Activated naive CD8-positive, alpha-beta T cell treated with anti-CD3 and anti-CD28 coated beads, Interleukin-2, amount 50 U/mL, for 24 hours (primary cell): ENCODE measurements around the gene SYCE1.
"Not testable (repeated sequence)": the region's sequence is repeated elsewhere in the genome, so short reads cannot be mapped to it uniquely, and the experiment has no call there.

Experiments used
- ATAC-seq: fragments of 150-1000 bp; cut with Tn5 transposase; one replicate; pipeline ENCODE4 v1.10.0; 2021
- DNase-seq: peaks from one replicate; pipeline ENCODE4 v3.0.0; 2021
- H3K27ac Mint-ChIP-seq: one replicate; pipeline ENCODE4 v1.8.0; 2021; ENCODE audit warnings: mild to moderate bottlenecking, mixed read lengths
- H3K27me3 Mint-ChIP-seq: one replicate; pipeline ENCODE4 v1.8.0; 2021; ENCODE audit warnings: mixed read lengths
- H3K36me3 Mint-ChIP-seq: one replicate; pipeline ENCODE4 v1.8.0; 2021; ENCODE audit warnings: low read depth, mixed read lengths
- H3K4me1 Mint-ChIP-seq: one replicate; pipeline ENCODE4 v1.8.0; 2021; ENCODE audit warnings: mixed read lengths
- H3K4me3 Mint-ChIP-seq: one replicate; pipeline ENCODE4 v1.8.0; 2021; ENCODE audit warnings: mild to moderate bottlenecking, moderate library complexity, mixed read lengths
- H3K9me3 Mint-ChIP-seq: one replicate; pipeline ENCODE4 v1.8.0; 2021; ENCODE audit warnings: mixed read lengths

The SYCE1 gene

GRCh38 chr10:133565441-133566294 is at the start of gene SYCE1:
TSS of gene SYCE1 (minus strand) at chr10:133565583. CDS start at chr10:133565529, 54 bp downstream.
- Mint-ChIP-seq H3K36me3 (no peaks in the 10 kb centered on the region), H3K9me3 (no peaks in the 10 kb centered on the region), H3K27ac (no peak within 1 kb of the TSS), H3K27me3 (peaks cover 13% of the 10 kb centered on the region), H3K4me1 (no peaks in the 10 kb centered on the region), H3K4me3 (no peak within 1 kb of the TSS)
- DNase-seq (no peak), ATAC-seq (no peak)

DNA sequence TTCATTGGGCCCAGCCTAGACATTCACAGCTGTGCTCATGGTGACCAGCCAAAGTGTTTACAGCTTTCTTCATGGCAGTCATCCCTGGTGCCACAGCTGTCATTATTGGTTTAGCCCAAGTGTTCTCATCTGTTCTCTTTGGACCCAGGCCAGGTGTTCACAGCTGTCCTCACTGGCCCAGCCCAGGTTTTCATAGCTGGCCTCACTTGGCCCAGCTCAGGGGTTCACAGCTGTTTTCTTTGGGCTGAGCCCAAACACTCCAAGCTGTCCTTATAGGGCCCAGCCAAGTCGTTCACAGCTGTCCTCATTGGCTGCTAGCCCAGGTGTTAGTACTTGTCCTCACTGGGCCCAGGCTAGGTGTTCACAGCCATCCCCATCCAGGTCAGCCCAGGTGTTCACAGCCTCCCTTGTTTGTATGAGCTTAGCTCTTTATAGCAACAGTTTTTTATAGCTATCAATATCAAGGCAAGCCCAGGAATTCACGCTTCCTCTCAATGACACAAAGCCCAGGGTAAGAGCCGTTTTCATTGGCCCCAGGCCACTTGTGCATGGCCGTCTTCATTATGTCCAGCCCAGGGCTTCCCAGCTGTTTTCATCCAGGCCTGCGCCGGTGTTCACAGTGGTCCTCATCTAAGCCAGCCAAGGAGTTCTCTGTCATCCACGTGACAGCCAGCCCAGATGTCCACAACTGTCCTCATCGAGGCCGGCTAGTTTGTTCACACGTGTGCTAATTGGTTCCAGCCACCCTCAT is 49.6 kb upstream of the SYCE1 start:
- DNase-seq (no peak), ATAC-seq (no peak)
- H3K4me1 Mint-ChIP-seq, result no peaks in the 10 kb centered on the region
- H3K27me3 Mint-ChIP-seq, result peaks cover 12% of the 10 kb centered on the region
- no peaks in the 10 kb centered on the region for H3K36me3 Mint-ChIP-seq
- no peak overlapping the region for H3K4me3 Mint-ChIP-seq
- H3K27ac Mint-ChIP-seq, result no peak overlapping the region
- H3K9me3 Mint-ChIP-seq, result no peaks in the 10 kb centered on the region

DNA sequence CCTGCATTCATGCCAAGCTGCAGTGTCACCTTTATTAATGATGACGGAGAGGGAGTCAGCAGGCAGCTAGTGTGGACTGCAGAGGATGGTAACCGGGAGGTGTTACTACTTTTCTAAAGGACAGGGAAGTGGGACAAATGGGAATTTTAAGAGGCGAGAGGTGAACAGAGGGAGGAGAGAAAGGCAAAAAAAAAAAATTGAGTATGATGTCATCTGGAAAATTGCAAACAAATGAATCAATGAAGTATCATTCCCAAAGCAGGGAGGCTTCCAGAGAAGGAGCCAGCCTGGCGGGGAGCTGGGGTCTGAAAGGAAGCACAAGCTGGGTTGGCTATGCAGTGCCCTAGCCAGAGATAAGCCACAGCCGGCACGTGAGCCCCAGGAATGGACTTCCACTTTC is 48.3 kb upstream of the SYCE1 start:
- H3K27me3 Mint-ChIP-seq, result peaks cover 16% of the 10 kb centered on the region
- H3K27ac Mint-ChIP-seq, result no peak overlapping the region
- DNase-seq (no peak), ATAC-seq (no peak)
- H3K36me3 Mint-ChIP-seq, result no peaks in the 10 kb centered on the region
- no peaks in the 10 kb centered on the region for H3K9me3 Mint-ChIP-seq
- no peaks in the 10 kb centered on the region for H3K4me1 Mint-ChIP-seq
- H3K4me3 Mint-ChIP-seq, result no peak overlapping the region

DNA sequence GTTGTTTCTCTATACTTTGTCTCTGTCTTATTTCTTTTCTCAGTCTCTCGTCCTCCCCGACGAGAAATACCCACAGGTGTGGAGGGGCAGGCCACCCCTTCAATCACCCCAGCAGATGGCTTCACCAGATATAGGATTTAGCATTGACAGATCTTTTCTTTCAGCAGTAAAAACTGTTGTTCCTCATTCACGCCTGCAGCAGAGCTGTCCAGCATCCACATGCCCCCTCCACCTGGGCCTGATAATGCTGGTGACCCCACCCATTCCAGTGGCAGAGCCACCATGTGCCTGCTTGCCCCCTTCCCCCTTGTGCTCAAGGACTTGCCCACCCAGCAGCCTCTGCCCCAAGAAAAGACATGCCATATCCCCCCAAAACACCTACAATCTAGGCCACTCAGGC is 45.7 kb upstream of the SYCE1 start:
- Mint-ChIP-seq H3K4me3 (no peak overlapping the region), H3K27ac (no peak overlapping the region), H3K36me3 (no peaks in the 10 kb centered on the region), H3K4me1 (no peaks in the 10 kb centered on the region), H3K9me3 (no peaks in the 10 kb centered on the region), H3K27me3 (peaks cover 34% of the 10 kb centered on the region)
- DNase-seq, result no peak
- no peak for ATAC-seq

- H3K27ac Mint-ChIP-seq, result no peak overlapping the region
- ATAC-seq (no peak), DNase-seq (no peak)
- H3K36me3 Mint-ChIP-seq, result no peaks in the 10 kb centered on the region
- H3K27me3 Mint-ChIP-seq, result peaks cover 42% of the 10 kb centered on the region
- H3K4me1 Mint-ChIP-seq, result no peaks in the 10 kb centered on the region
- no peaks in the 10 kb centered on the region for H3K9me3 Mint-ChIP-seq
- no peak overlapping the region for H3K4me3 Mint-ChIP-seq
These were observed 43.5 kb upstream of the SYCE1 start for GRCh38 chr10:133608855-133609254.

DNA sequence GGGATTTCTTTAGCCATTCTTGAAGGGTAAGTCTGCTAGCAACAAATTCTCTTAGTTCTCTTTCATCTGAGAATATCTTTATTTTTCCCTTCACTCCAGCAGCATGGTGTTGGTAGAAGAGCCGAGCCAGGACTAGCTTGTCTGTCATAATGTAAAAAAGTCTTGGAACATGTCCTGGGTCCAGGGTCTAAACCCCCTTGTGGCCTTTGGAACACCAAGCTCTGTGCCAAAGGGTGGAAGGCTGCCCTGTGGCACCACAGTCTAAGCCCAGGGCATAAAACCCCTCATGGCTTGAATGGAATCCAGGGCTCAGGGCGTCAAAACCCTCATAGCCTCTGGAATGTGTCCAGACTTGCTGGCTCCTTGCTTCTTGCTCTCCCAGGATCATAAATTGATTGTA is 38.1 kb upstream of the SYCE1 start:
- H3K9me3 Mint-ChIP-seq, H3K27ac Mint-ChIP-seq, H3K4me3 Mint-ChIP-seq, ATAC-seq, H3K36me3 Mint-ChIP-seq, DNase-seq, H3K4me1 Mint-ChIP-seq: not testable (repeated sequence)
- H3K27me3 Mint-ChIP-seq, result peaks cover 63% of the 10 kb centered on the region

DNA sequence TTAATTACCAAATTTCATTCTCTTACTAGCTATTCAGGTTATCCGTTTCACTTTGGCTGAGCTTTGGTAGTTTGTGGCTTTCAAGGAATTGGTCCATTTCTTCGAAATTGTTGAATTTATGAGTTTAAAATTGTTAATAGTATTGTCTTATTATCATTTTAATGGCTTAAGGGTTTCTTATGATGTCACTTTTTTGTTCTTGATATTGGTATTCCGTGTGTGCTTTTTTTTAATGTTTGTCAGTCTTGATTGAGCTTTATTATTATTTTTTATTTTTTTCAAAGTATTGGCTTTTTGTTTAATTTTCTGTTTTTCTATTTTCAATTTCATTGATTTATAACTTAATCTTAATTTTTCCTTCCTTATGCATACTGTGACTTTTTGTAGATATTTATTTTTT is 35.3 kb upstream of the SYCE1 start:
- no peaks in the 10 kb centered on the region for H3K9me3 Mint-ChIP-seq
- no peak overlapping the region for H3K4me3 Mint-ChIP-seq
- ATAC-seq, result no peak
- H3K36me3 Mint-ChIP-seq, result no peaks in the 10 kb centered on the region
- no peak for DNase-seq
- H3K27ac Mint-ChIP-seq, result no peak overlapping the region
- H3K4me1 Mint-ChIP-seq, result no peaks in the 10 kb centered on the region
- H3K27me3 Mint-ChIP-seq, result peaks cover 60% of the 10 kb centered on the region

DNA sequence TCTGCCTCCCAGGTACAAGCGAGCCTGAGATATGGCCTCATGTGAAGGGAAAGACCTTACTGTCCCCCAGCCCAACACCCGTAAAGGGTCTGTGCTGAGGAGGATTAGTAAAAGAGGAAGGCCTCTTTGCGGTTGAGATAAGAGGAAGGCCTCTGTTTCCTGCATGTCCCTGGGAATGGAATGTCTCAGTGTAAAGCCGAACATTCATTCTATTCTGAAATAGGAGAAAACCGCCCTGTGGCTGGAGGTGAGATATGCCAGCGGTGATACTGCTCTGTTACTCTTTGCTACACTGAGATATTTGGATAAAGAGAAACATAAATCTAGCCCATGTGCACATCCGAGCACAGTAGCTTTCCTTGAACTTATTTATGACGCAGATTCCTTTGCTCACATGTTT is 34.5 kb upstream of the SYCE1 start:
- not testable (repeated sequence) for DNase-seq, H3K9me3 Mint-ChIP-seq, H3K4me3 Mint-ChIP-seq, H3K36me3 Mint-ChIP-seq, H3K4me1 Mint-ChIP-seq, H3K27ac Mint-ChIP-seq, ATAC-seq
- peaks cover 65% of the 10 kb centered on the region for H3K27me3 Mint-ChIP-seq

GRCh38 chr10:133592716-133593115 is 27.3 kb upstream of the SYCE1 start:
- DNase-seq (no peak), ATAC-seq (no peak)
- Mint-ChIP-seq H3K27ac (no peak overlapping the region), H3K4me3 (no peak overlapping the region), H3K36me3 (no peaks in the 10 kb centered on the region), H3K4me1 (no peaks in the 10 kb centered on the region), H3K27me3 (peaks cover 37% of the 10 kb centered on the region), H3K9me3 (no peaks in the 10 kb centered on the region)

DNA sequence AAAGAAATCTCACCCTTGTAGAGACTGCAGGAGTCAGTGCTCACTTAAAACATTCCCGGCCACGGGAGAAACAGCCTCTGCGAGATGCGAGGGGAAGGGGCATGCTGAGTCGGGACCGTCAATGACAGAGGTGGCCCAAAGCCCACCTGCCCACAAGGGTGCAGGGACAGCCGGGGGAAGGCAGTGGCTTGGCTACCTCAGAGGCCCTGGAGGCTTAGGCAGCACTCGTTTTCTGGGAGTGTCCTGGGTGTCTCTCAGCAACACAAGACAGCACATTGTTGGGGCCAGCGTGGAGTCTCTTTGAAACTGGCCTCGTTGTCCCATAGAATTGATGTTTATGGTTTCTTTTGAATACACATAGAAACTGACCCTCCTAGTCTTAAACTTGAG is 25.6 kb upstream of the SYCE1 start:
- ATAC-seq (no peak), DNase-seq (no peak)
- no peak overlapping the region for H3K4me3 Mint-ChIP-seq
- H3K27ac Mint-ChIP-seq, result no peak overlapping the region
- H3K9me3 Mint-ChIP-seq, result no peaks in the 10 kb centered on the region
- H3K27me3 Mint-ChIP-seq, result peaks cover 31% of the 10 kb centered on the region
- no peaks in the 10 kb centered on the region for H3K36me3 Mint-ChIP-seq
- H3K4me1 Mint-ChIP-seq, result no peaks in the 10 kb centered on the region

DNA sequence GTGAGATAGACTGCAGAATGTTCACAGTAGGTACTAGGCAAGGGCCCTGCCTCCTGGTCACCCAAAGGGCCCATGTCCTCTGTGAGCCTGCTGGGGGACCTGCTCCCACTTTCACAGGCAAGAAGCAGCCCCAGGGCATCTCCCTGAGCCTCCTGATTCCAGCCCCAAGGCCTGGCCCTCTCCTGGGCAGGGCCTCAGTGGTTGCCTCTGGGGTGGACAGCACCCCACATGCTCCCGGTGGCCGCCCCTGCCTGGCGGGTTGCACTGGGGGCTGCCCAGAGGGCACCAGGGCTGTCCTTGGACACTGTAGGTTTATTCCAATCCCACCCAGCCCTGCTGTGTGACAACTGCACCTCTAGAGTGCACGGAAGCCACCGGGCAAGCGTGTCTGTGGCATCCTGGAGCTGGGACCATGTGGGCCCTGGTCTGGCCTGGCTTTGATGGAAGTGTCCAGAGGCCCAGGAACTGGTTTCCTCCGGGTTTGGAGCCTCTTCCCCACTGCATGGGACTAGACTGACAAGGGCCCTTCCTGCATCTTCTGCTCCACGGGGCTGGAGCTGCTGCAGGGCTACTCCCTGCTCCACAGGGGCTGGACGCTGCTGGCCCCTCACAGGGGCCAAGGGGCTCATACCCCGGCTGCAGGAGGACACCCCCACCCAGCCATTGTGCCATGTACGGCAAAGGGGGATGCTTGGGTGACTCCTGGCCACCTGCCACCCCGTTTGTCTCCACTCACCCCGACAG is 25.0 kb upstream of the SYCE1 start:
- peaks cover 26% of the 10 kb centered on the region for H3K27me3 Mint-ChIP-seq
- H3K27ac Mint-ChIP-seq, result no peak overlapping the region
- ATAC-seq, result no peak
- H3K36me3 Mint-ChIP-seq, result no peaks in the 10 kb centered on the region
- no peak for DNase-seq
- H3K4me1 Mint-ChIP-seq, result no peaks in the 10 kb centered on the region
- H3K4me3 Mint-ChIP-seq, result no peak overlapping the region
- H3K9me3 Mint-ChIP-seq, result no peaks in the 10 kb centered on the region

DNA sequence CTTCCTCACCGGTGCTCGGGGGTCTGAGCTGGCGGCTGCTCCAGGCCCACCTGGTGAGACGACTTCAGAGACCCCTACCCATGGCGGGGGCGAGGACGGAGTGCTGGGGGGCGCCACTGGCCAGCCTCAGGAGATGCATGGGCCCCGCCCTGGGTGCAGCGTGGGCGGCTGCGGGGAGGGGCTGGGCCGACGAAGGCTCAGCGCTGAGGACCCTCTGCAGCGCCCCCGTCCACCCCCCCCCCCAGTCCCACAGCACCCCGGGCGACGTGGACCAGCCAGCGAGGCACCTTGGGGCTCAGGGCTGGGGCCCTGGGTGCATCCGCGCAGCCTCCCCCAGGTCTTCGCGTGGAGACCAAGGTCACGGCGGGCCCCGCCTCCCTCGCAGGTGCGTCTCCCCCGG is 11.7 kb upstream of the SYCE1 start:
- peaks cover 12% of the 10 kb centered on the region for H3K9me3 Mint-ChIP-seq
- not testable (repeated sequence) for DNase-seq

DNA sequence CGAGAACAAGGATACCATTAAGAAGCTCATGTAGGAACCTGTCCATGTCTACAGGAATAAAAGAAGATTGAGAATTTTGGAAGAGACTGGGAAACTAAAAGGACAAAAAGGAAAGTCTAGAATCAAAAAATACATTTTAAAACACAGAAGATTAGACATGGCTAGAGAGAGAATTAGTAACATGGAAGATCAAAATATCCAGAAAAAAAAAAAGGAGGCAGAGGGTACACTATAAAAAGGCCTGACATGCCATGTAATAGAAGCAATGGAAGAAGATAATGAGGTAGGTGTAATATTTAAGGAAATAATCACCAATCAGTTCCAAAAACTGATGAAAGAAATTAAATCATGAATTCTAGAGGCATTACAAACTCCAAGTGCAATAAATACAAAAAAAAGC is 8.1 kb upstream of the SYCE1 start:
- not testable (repeated sequence) for H3K4me3 Mint-ChIP-seq, H3K27ac Mint-ChIP-seq, H3K36me3 Mint-ChIP-seq, H3K27me3 Mint-ChIP-seq, H3K4me1 Mint-ChIP-seq, ATAC-seq, DNase-seq
- peaks cover 12% of the 10 kb centered on the region for H3K9me3 Mint-ChIP-seq

More for the DNA sequence above, 11.7 kb upstream of the SYCE1 start:
- H3K27ac Mint-ChIP-seq, H3K36me3 Mint-ChIP-seq, ATAC-seq, H3K4me1 Mint-ChIP-seq, H3K4me3 Mint-ChIP-seq: not testable (repeated sequence)
- peaks cover 12% of the 10 kb centered on the region for H3K27me3 Mint-ChIP-seq

DNA sequence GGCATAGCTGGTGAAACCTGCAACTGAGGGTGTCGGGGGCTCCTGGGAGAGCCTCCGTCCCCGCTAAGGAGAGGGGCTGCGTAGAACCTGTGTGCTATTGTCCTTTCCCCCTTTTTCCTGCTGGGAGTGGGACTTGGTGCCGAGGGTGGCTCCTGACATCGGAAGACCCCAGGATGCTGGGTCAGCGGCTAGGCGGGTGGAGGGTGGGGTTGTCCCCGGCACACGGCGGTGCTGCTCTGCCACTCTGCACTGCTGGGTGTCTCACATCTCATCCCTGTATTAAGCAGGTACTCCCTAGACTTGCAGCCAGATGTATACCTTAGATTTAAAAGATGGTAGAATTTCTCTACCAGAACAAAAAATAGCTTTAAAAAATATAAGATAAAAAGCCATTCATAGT is 6.7 kb upstream of the SYCE1 start:
- not testable (repeated sequence) for H3K4me3 Mint-ChIP-seq, H3K27me3 Mint-ChIP-seq, DNase-seq, H3K36me3 Mint-ChIP-seq, ATAC-seq, H3K4me1 Mint-ChIP-seq, H3K27ac Mint-ChIP-seq
- peaks cover 12% of the 10 kb centered on the region for H3K9me3 Mint-ChIP-seq

DNA sequence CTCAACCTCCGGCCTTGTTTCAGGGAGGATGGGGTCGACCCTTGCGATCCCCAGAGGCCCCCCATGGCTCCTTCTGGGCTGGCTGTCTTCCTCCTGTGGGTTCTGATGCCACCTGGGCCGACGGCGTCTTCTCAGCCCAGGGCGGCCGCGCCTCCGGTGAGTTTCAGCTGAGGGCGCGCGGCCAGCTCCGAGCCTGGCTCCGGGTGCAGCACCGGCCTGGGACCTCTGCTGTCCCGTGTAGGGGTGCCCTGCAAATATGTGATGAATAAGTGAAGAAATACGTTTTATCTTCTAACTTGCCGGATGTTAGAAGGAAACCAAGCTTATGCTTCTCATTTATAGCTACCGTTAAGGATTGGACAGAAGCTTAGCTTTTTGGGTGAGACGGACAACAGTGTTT is 4.4 kb upstream of the SYCE1 start:
- DNase-seq, H3K4me1 Mint-ChIP-seq, H3K4me3 Mint-ChIP-seq, ATAC-seq, H3K27ac Mint-ChIP-seq, H3K36me3 Mint-ChIP-seq: not testable (repeated sequence)
- H3K27me3 Mint-ChIP-seq, result peaks cover 10% of the 10 kb centered on the region
- H3K9me3 Mint-ChIP-seq, result peaks cover 12% of the 10 kb centered on the region
